Fibroblast of lung (primary cell): ENCODE results near the gene TBC1D22A. TPM values are rescaled to one million over a fixed set of nuclear protein-coding genes. Genes with fewer than 3 reads are reported as not detected.
A peak's percentile ranks its signal among the peaks of the same experiment; 100 is the strongest.

ENCODE experiments used
- DNase-seq, 2 donors: peaks; one replicate each; pipeline versions ENCODE4 v3.0.0 to v3.0.0-alpha.2; 2010; ENCODE audit warnings: low read depth in 2 of 2
- H2AFZ ChIP-seq: 2 replicates; pipeline ENCODE4 v1.5.1; 2012; ENCODE audit warnings: low read length, control low read depth, inconsistent platforms
- H3K27ac ChIP-seq: 2 replicates; pipeline ENCODE4 v1.5.1; 2011; ENCODE audit warnings: low read length, control low read depth; ENCODE audit not compliant: insufficient read depth
- H3K27me3 ChIP-seq: 2 replicates; pipeline ENCODE4 v1.5.1; 2011; ENCODE audit warnings: mild to moderate bottlenecking, low read length; ENCODE audit not compliant: control insufficient read depth, insufficient read depth
- H3K36me3 ChIP-seq: 2 replicates; pipeline ENCODE4 v1.5.1; 2011; ENCODE audit warnings: low read length; ENCODE audit not compliant: control insufficient read depth, insufficient read depth
- H3K4me1 ChIP-seq: 2 replicates; pipeline ENCODE4 v1.5.1; 2011; ENCODE audit warnings: low read length; ENCODE audit not compliant: control insufficient read depth, insufficient read depth; ENCODE audit errors: extremely low read depth
- H3K4me2 ChIP-seq: 2 replicates; pipeline ENCODE4 v1.5.1; 2011; ENCODE audit warnings: low read length, control low read depth; ENCODE audit not compliant: insufficient read depth; ENCODE audit errors: extremely low read depth
- H3K4me3 ChIP-seq, 4 experiments: fragments of 200-600 bp in 1 of 4; sonication (generic) in 1 of 4; replicated peaks in 1 of 4; 2 replicates each; pipeline ENCODE4 v1.5.1; 2011 to 2016; ENCODE audit warnings: low read length in 4 of 4, low read depth in 3 of 4, mild to moderate bottlenecking in 3 of 4, control low read depth in 2 of 4, inconsistent platforms in 1 of 4, mixed read lengths in 1 of 4; ENCODE audit not compliant: insufficient read depth in 1 of 4; ENCODE audit errors: control extremely low read depth in 1 of 4
- H3K79me2 ChIP-seq: 2 replicates; pipeline ENCODE4 v1.5.1; 2012; ENCODE audit warnings: mild to moderate bottlenecking, low read length, inconsistent platforms; ENCODE audit not compliant: control insufficient read depth, insufficient read depth
- H3K9ac ChIP-seq: 2 replicates; pipeline ENCODE4 v1.5.1; 2011; ENCODE audit warnings: mild to moderate bottlenecking, low read length, control low read depth; ENCODE audit not compliant: insufficient read depth
- H3K9me3 ChIP-seq: 2 replicates; pipeline ENCODE4 v1.5.1; 2012; ENCODE audit warnings: low read depth, low read length; ENCODE audit not compliant: control insufficient read depth, insufficient read depth
- H4K20me1 ChIP-seq: 2 replicates; pipeline ENCODE4 v1.5.1; 2011; ENCODE audit warnings: low read length; ENCODE audit not compliant: control insufficient read depth, insufficient read depth; ENCODE audit errors: extremely low read depth
- CTCF ChIP-seq, 2 donors: IDR thresholded peaks in 1 of 2; conservative IDR thresholded peaks in 1 of 2; 1 replicate in 1 of 2; 2 replicates in 1 of 2; pipeline ENCODE4 v1.5.1; 2011 to 2012; ENCODE audit warnings: low read length in 2 of 2, control low read depth in 1 of 2, inconsistent platforms in 1 of 2, low read depth in 1 of 2, mild to moderate bottlenecking in 1 of 2
- EZH2 ChIP-seq: IDR thresholded peaks from 2 replicates; pipeline ENCODE4 v1.5.1; 2012; ENCODE audit warnings: low read length, control low read depth, mild to moderate bottlenecking; ENCODE audit errors: missing control alignments
- polyA plus RNA-seq, 2 donors: library from polyadenylated mRNA; depleted of rRNA in 1 of 2; stranded (reverse) in 1 of 2; unstranded in 1 of 2; fragments of >200 nt; gene quantifications; 2 replicates each; pipeline ENCODE4 v1.2.1, GENCODE V29; 2011 to 2012; ENCODE audit warnings: missing spikeins in 1 of 2
- total RNA-seq: library from RNA; depleted of rRNA; stranded (reverse); fragments of >200 nt; gene quantifications from 2 replicates; pipeline ENCODE4 v1.2.1, GENCODE V29; 2014

TBC1D22A gene
- total and polyA plus RNA-seq, 2 donors (not counting 1 experiment from before 2014, with no cell fraction given) = 11.6 to 17.6 TPM

- TF ChIP-seq EZH2 (no peak), CTCF (conservative IDR thresholded peaks at IDR 0.05 in 1 of 2, IDR thresholded peaks at IDR 0.05 in 1 of 2; ENCODE audit: low read depth in 1 of 2, low read length in 2 of 2) (no peak)
- H3K27me3 ChIP-seq = no peaks in the 10 kb centered on the region
- DNase-seq = no peak
- no peak overlapping the region for H3K4me2 ChIP-seq
- no peak overlapping the region for H3K9ac ChIP-seq
- H3K36me3 ChIP-seq = no peaks in the 10 kb centered on the region
- no peaks in the 10 kb centered on the region for H3K9me3 ChIP-seq
- H2AFZ ChIP-seq = no peak overlapping the region
- H3K4me3 ChIP-seq = no peak overlapping the region
- H3K4me1 ChIP-seq = peaks cover 3% of the 10 kb centered on the region
- no peak overlapping the region for H3K27ac ChIP-seq
- H3K79me2 ChIP-seq = no peaks in the 10 kb centered on the region
- no peaks in the 10 kb centered on the region for H4K20me1 ChIP-seq
These were observed 61.2 kb downstream of the TBC1D22A start for GRCh38 chr22:46823654-46824053.

- H3K9ac ChIP-seq = no peak overlapping the region
- DNase-seq = no peak
- H3K4me3 ChIP-seq = no peak overlapping the region
- H3K4me1 ChIP-seq = peaks cover 9% of the 10 kb centered on the region
- H2AFZ ChIP-seq = no peak overlapping the region
- no peak overlapping the region for H3K27ac ChIP-seq
- H3K4me2 ChIP-seq = no peak overlapping the region
- TF ChIP-seq EZH2 (no peak), CTCF (conservative IDR thresholded peaks at IDR 0.05 in 1 of 2, IDR thresholded peaks at IDR 0.05 in 1 of 2; ENCODE audit: low read depth in 1 of 2, low read length in 2 of 2) (no peak)
- H4K20me1 ChIP-seq = no peaks in the 10 kb centered on the region
- no peaks in the 10 kb centered on the region for H3K79me2 ChIP-seq
- no peaks in the 10 kb centered on the region for H3K36me3 ChIP-seq
- no peaks in the 10 kb centered on the region for H3K27me3 ChIP-seq
- no peaks in the 10 kb centered on the region for H3K9me3 ChIP-seq
These were observed 62.0 kb downstream of the TBC1D22A start for GRCh38 chr22:46824344-46824909.

- Histone ChIP-seq H3K27ac (no peak overlapping the region), H3K36me3 (no peaks in the 10 kb centered on the region), H3K79me2 (no peaks in the 10 kb centered on the region), H3K27me3 (no peaks in the 10 kb centered on the region), H3K4me1 (peaks cover 13% of the 10 kb centered on the region), H2AFZ (no peak overlapping the region), H3K4me3 (no peak overlapping the region), H4K20me1 (no peaks in the 10 kb centered on the region), H3K9me3 (no peaks in the 10 kb centered on the region), H3K9ac (no peak overlapping the region), H3K4me2 (no peak overlapping the region)
- peak in 1 of 2 donors; percentile 18 for DNase-seq
- TF ChIP-seq CTCF (conservative IDR thresholded peaks at IDR 0.05 in 1 of 2, IDR thresholded peaks at IDR 0.05 in 1 of 2; ENCODE audit: low read depth in 1 of 2, low read length in 2 of 2) = no peak
- TF ChIP-seq EZH2 = no peak
These were observed 62.6 kb downstream of the TBC1D22A start for GRCh38 chr22:46824980-46825544.
